Measurements from ENCODE around the gene KLK3.

- TF ChIP-seq CTCF (IDR thresholded peaks at IDR 0.05; ENCODE audit: poor library complexity), result no peak
- no peak for TF ChIP-seq EZH2 (IDR thresholded peaks at IDR 0.05; ENCODE audit: borderline replicate concordance)
Measured at GRCh38 chr19:50878851-50879250, 24.1 kb downstream of the KLK3 start.

All from hepatocyte (in vitro differentiated cells).